Panc1 (cell line): ENCODE results near the gene MUC2. TPM values are rescaled to one million over a fixed set of nuclear protein-coding genes. Genes with fewer than 3 reads are reported as not detected.

Experiments
- ATAC-seq: fragments of 200-7000 bp; cut with Tn5 transposase; 2 replicates; pipeline ENCODE4 v1.9.1; 2020; ENCODE audit warnings: mild to moderate bottlenecking, moderate library complexity
- BruUV-seq: library from RNA; stranded (reverse); fragments of 400-500 nt; replicated peaks from 2 replicates; lab custom pipeline; 2021; lab: Mats Ljungman, UMichigan
- CTCF ChIA-PET: fragments of 300-600 bp; sonication (Branson Sonifier 250); formaldehyde crosslinking; loops from one replicate; lab custom pipeline; 2022; ENCODE audit warnings: antibody characterized with exemption; lab: Charles Lee
- POLR2A ChIA-PET: fragments of 300-600 bp; sonication (Branson Sonifier 250); formaldehyde crosslinking; loops from one replicate; lab custom pipeline; 2022; ENCODE audit warnings: antibody characterized with exemption; lab: Charles Lee
- DNase-seq: peaks from one replicate; pipeline ENCODE4 v3.0.0-alpha.2; 2010; ENCODE audit warnings: low read depth, low spot score
- H3K27ac ChIP-seq: 2 replicates; pipeline ENCODE4 v1.5.1; 2011; ENCODE audit warnings: mild to moderate bottlenecking, low read length, inconsistent platforms
- H3K27me3 ChIP-seq: fragments of 200-500 bp; sonication (Bioruptor generic); 2 replicates; pipeline ENCODE4 v1.6.0; 2014; ENCODE audit warnings: low read length, inconsistent platforms; ENCODE audit not compliant: control insufficient read depth, insufficient read depth
- H3K36me3 ChIP-seq: fragments of 200-500 bp; sonication (Bioruptor generic); 2 replicates; pipeline ENCODE4 v1.5.1; 2014; ENCODE audit warnings: inconsistent platforms, mild to moderate bottlenecking, low read length, moderate library complexity; ENCODE audit not compliant: control insufficient read depth, insufficient read depth
- H3K4me1 ChIP-seq: 2 replicates; pipeline ENCODE4 v1.5.1; 2011; ENCODE audit warnings: inconsistent platforms, mild to moderate bottlenecking, low read length, moderate library complexity; ENCODE audit not compliant: control insufficient read depth, insufficient read depth
- H3K4me3 ChIP-seq, 2 experiments: 2 replicates each; pipeline ENCODE4 v1.5.1; 2011 to 2012; ENCODE audit warnings: low read depth in 2 of 2, low read length in 2 of 2, mild to moderate bottlenecking in 2 of 2, inconsistent platforms in 1 of 2, moderate library complexity in 1 of 2
- H3K9me3 ChIP-seq: fragments of 200-500 bp; sonication (Bioruptor generic); 2 replicates; pipeline ENCODE4 v1.5.1; 2014; ENCODE audit warnings: low read depth, mild to moderate bottlenecking, inconsistent platforms, low read length, moderate library complexity; ENCODE audit not compliant: control insufficient read depth, insufficient read depth
- CTCF ChIP-seq: fragments of 450-650 bp; IDR thresholded peaks from 2 replicates; pipeline ENCODE4 v1.5.1; 2017; ENCODE audit warnings: mild to moderate bottlenecking
- POLR2AphosphoS5 ChIP-seq: IDR thresholded peaks from 2 replicates; pipeline ENCODE4 v1.6.1; 2012; ENCODE audit warnings: mild to moderate bottlenecking, low read depth, low read length, moderate library complexity
- REST ChIP-seq, 2 experiments: IDR thresholded peaks; 2 replicates each; pipeline ENCODE4 v1.6.1; 2011 to 2012; ENCODE audit warnings: low read depth in 2 of 2, control low read depth in 1 of 2, low read length in 1 of 2, mild to moderate bottlenecking in 1 of 2, moderate library complexity in 1 of 2; ENCODE audit not compliant: insufficient read depth in 1 of 2
- SIN3A ChIP-seq: IDR thresholded peaks from 2 replicates; pipeline ENCODE4 v1.6.1; 2012; ENCODE audit warnings: low read depth, mild to moderate bottlenecking, low read length, moderate library complexity, borderline replicate concordance; ENCODE audit not compliant: insufficient read depth
- TCF7L2 ChIP-seq: IDR thresholded peaks from 2 replicates; pipeline ENCODE4 v1.6.1; 2011; ENCODE audit warnings: mild to moderate bottlenecking, low read depth, low read length, inconsistent platforms
- in situ Hi-C: cut with HindIII; loops from 2 replicates; pipeline ENCODE4 v1.10.0; 2016; ENCODE audit warnings: low sequenced_read_pairs, low pct_unique_long_range_greater_than_20kb
- intact Hi-C: fragments of 100-400 bp; cut with micrococcal nuclease; formaldehyde crosslinking; loops from one replicate; pipeline ENCODE4 v1.10.0; 2022; ENCODE audit not compliant: unreplicated experiment
- total RNA-seq: library from RNA; stranded (reverse); gene quantifications from one replicate; pipeline ENCODE4 v1.2.1, GENCODE V29; 2021; ENCODE audit not compliant: unreplicated experiment

MUC2 gene
- total RNA-seq, 1 experiment from 2014 or later: 0.08 TPM

DNA sequence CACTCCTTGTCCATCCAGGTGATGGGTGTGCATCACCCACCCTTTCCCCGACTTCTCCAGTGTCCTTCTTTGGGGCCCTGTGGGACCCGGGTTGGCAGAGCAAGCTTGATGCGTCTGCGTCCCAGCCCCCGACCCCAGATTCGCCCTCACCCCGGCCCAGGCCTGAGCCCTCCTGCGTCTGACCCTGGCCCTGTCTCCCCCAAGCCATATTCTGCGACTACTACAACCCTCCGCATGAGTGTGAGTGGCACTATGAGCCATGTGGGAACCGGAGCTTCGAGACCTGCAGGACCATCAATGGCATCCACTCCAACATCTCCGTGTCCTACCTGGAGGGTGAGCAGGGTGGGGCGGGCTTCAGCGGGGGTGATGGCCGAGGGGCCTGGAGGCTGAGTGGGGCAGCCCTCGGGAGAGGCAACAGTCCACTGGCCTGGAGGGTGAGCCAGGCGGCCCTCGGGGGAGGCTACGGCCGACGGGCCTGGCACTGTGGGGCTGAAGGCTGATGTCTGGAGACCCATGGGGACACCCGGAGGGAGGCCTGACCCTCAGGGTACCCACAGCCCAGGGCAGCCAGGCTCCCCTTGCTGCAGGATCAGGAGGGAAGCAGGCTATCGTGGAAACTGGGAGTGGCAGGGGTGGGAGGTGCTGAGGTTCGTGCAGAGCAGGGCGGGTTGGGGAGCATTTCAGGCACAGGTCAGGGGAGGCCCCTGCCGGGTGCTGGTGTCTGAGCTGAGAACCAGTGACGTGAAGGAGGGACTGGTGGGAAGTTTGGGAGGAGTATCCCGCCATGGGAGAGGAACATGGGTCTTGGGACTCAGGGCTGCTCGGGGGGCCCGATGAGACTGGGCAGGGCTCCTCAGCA lies 15.3 kb downstream of the MUC2 start:
- in situ Hi-C loops (no loop called here), intact Hi-C loops (no loop called here)
- Histone ChIP-seq H3K4me3 (no peak overlapping the region), H3K9me3 (no peaks in the 10 kb centered on the region), H3K36me3 (no peaks in the 10 kb centered on the region), H3K27ac (no peak overlapping the region), H3K27me3 (no peaks in the 10 kb centered on the region), H3K4me1 (no peaks in the 10 kb centered on the region)
- ChIA-PET POLR2A (no interaction called here), CTCF (no interaction called here)
- no TSS peak for BruUV-seq
- no peak for TF ChIP-seq POLR2AphosphoS5
- TF ChIP-seq REST (IDR thresholded peaks at IDR 0.05; ENCODE audit: insufficient read depth in 1 of 2, low read depth in 2 of 2, low read length in 1 of 2): no peak
- TF ChIP-seq TCF7L2: no peak
- TF ChIP-seq SIN3A: no peak
- TF ChIP-seq CTCF: no peak
- DNase-seq (no peak), ATAC-seq (no peak)

GRCh38 chr11:1090600-1091331 lies 16.1 kb downstream of the MUC2 start:
- no peak for DNase-seq
- POLR2A ChIA-PET: no interaction called here

More at GRCh38 chr11:1090600-1091331, 16.1 kb downstream of the MUC2 start:
- Histone ChIP-seq H3K36me3 (no peaks in the 10 kb centered on the region), H3K4me3 (no peak overlapping the region), H3K4me1 (no peaks in the 10 kb centered on the region), H3K27ac (no peak overlapping the region), H3K27me3 (no peaks in the 10 kb centered on the region), H3K9me3 (no peaks in the 10 kb centered on the region)
- no TSS peak for BruUV-seq
- CTCF ChIA-PET: no interaction called here
- in situ Hi-C loops (no loop called here), intact Hi-C loops (no loop called here)
- no peak for TF ChIP-seq POLR2AphosphoS5
- TF ChIP-seq SIN3A: no peak
- ATAC-seq: no peak
